Central memory CD8-positive, alpha-beta T cell (primary cell): ENCODE measurements around the gene KIF17.
"Not testable (repeated sequence)": the region's sequence is repeated elsewhere in the genome, so short reads cannot be mapped to it uniquely, and the experiment has no call there.

Experiments
- ATAC-seq: fragments of 150-1000 bp; cut with Tn5 transposase; replicated peaks from 2 replicates; pipeline ENCODE4 v1.10.0; 2022; ENCODE audit warnings: mild to moderate bottlenecking, moderate FRiP score, moderate number of reproducible peaks; ENCODE audit not compliant: poor library complexity, severe bottlenecking; ENCODE audit errors: extremely low read depth
- DNase-seq, 2 donors: peaks; one replicate each; pipeline ENCODE4 v3.0.0; 2021; ENCODE audit warnings: low spot score in 2 of 2
- H3K27ac Mint-ChIP-seq: one replicate; pipeline ENCODE4 v1.8.0; 2022; ENCODE audit warnings: low read depth, mild to moderate bottlenecking, moderate library complexity, mixed read lengths
- H3K27me3 Mint-ChIP-seq: one replicate; pipeline ENCODE4 v1.8.0; 2022; ENCODE audit warnings: mixed read lengths
- H3K36me3 Mint-ChIP-seq: one replicate; pipeline ENCODE4 v1.8.0; 2022; ENCODE audit warnings: mild to moderate bottlenecking, moderate library complexity, mixed read lengths; ENCODE audit not compliant: insufficient read depth
- H3K4me1 Mint-ChIP-seq: one replicate; pipeline ENCODE4 v1.8.0; 2022; ENCODE audit warnings: mixed read lengths
- H3K4me3 Mint-ChIP-seq: one replicate; pipeline ENCODE4 v1.8.0; 2022; ENCODE audit warnings: mild to moderate bottlenecking, moderate library complexity, mixed read lengths
- H3K9me3 Mint-ChIP-seq: one replicate; pipeline ENCODE4 v1.8.0; 2022; ENCODE audit warnings: mixed read lengths

Gene KIF17

DNA sequence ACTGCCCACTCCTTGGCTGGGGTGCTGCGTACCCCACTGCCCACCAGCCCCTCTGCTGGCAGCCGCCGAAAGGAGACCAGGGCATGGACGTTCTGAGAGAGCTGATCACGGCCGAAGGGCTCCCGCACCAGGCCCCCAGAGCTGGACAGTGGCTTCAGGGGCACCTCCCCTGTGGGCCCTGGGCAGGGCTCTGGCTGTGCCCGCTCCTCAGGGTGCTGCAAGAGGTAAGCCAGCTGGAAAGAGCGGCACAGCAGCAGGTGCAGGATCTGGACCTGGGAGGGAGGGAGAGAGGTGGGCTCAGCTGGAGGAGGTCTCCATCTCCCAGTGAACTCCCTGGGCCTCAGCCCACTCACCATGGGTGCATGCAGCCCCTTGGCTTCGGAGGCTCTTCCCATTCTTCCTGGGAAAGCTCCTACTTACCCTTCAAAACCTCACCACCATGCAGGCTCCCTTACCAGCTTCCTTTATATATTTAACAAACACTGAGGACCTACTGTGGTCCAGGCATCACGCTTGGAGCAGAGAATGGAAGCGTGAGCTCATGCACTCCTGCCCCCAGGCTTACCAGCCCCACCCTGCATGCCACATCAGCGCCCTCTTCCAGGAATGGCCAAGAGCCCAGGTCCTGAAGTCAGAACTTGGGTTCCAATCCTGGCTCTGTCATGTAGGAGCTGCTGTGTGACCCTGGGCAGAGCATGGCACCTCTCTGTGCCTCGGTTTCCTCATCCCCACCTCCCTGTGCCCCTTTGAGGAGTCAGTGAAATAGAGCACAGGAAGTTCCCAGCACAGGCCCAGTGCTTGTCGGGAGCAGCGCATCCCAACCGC is 6.8 kb upstream of the KIF17 start:
- Mint-ChIP-seq H3K4me3 (no peak overlapping the region), H3K36me3 (peaks cover 2% of the 10 kb centered on the region), H3K27ac (no peak overlapping the region), H3K4me1 (peaks cover 6% of the 10 kb centered on the region), H3K27me3 (peaks cover 20% of the 10 kb centered on the region), H3K9me3 (no peaks in the 10 kb centered on the region)
- DNase-seq (no peak), ATAC-seq (no peak)

DNA sequence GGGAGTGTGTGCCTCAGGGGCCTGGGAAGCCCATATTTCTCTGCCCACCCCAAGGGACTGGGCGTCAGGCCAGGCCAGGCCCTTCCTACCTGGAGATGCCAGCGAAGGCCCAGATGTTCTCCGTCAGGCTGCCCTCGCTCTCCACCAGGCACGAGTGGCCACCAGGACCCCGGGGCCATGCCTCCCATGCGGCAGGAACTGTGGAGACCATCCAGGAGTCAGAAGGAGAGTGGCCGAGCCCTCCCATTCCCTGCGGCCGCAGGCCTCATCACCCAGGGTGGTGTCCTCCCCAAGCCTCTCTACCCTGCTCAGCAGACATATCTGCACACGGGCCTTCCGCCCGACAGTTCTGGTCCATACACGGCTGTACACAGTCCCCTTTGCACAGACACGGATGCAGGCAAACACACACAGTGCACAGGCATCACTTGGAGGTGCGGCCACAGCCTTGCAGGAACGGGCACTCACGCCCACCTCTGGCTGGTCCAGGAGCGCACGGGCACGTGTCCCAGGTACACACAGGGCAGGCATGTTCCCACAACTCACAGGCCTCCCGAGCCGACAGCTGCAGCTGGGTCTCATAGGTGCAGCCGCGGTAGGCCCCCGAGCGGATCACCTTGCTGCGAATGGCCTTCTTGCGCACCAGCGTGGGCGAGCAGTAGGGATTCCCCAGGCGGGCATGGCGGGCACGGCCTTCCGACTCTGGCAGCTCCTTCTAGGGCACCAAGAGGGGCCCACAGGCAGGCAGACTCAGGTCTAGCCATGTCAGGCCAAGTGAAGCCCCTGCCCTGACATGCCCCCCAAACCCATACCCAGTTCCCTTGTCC is 5.9 kb upstream of the KIF17 start:
- no peak for DNase-seq
- Mint-ChIP-seq H3K4me1 (peaks cover 8% of the 10 kb centered on the region), H3K36me3 (peaks cover 4% of the 10 kb centered on the region), H3K4me3 (no peak overlapping the region), H3K27ac (no peak overlapping the region), H3K27me3 (peaks cover 12% of the 10 kb centered on the region), H3K9me3 (no peaks in the 10 kb centered on the region)
- no peak for ATAC-seq

DNA sequence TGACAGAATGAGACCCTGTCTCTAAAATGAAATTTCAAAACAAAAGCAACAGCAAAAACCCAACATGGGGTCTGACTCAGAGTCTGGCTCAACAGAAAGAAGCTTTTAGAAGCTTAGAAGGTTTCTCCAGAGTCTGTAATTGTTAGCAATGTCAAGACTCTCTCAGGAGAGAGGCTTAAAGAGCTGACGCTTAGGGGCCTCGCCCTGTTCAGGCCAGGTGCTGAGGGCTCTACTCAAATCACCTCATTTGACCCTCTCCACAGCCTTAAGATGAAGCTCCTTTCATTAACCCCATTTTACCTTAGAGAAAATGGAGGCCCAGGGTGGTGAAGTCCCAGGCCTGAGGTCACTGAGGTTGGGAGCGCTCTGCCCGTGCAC is 5.3 kb upstream of the KIF17 start:
- no peak overlapping the region for H3K4me3 Mint-ChIP-seq

DNA sequence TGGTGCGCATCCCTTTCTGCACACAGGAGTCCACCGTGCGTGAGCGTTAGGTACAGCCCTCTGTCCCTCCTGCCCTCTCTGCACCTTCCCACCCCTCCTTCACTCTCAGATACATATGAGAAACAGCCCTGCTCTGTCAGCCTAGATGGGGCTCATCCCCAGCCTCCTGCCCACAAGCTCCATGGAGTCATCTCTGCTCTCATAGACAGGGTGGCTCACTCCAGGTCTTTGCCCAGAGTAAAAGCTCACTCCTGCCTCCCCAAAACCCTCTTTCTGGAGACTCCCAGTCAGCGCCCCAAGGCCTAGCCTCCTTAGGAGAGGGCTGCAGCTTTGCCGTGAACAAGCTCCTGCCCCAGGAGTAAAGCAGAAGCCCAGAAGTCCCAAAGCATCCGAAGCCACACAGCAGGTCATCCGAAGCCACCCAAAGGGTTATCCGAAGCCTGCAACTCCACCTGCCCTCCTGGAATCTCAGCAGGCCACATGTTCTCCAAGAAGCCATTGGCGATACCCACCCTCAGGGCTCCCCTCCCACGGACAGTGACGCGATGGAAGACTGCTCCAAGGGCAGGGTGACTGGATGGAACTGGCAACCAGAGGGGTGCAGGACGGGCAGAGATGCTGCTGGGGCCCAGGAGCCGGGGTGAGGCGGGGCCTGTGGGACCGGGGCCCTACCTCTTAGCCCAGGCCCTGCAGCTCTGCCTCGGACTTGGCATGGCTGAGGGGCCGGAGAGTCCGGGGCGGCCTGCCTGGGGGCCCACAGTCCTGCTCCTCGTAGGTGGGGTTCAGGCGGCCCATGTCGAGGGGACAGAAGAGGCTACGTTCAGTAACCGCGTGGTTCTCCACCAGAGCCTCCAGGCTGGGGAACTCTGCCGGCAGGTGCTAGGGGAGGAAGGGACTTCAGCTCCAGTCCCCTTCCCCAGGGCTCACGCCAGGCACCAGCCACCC is 3.6 kb upstream of the KIF17 start:
- no peak for ATAC-seq
- Mint-ChIP-seq H3K9me3 (no peaks in the 10 kb centered on the region), H3K27me3 (peaks cover 4% of the 10 kb centered on the region), H3K36me3 (peaks cover 3% of the 10 kb centered on the region), H3K4me1 (peaks cover 7% of the 10 kb centered on the region), H3K4me3 (no peak overlapping the region), H3K27ac (no peak overlapping the region)
- no peak for DNase-seq

More for the DNA sequence above, 5.3 kb upstream of the KIF17 start:
- Mint-ChIP-seq H3K4me1 (peaks cover 9% of the 10 kb centered on the region), H3K9me3 (no peaks in the 10 kb centered on the region), H3K36me3 (peaks cover 5% of the 10 kb centered on the region), H3K27ac (no peak overlapping the region), H3K27me3 (peaks cover 6% of the 10 kb centered on the region)
- DNase-seq (no peak), ATAC-seq (no peak)

DNA sequence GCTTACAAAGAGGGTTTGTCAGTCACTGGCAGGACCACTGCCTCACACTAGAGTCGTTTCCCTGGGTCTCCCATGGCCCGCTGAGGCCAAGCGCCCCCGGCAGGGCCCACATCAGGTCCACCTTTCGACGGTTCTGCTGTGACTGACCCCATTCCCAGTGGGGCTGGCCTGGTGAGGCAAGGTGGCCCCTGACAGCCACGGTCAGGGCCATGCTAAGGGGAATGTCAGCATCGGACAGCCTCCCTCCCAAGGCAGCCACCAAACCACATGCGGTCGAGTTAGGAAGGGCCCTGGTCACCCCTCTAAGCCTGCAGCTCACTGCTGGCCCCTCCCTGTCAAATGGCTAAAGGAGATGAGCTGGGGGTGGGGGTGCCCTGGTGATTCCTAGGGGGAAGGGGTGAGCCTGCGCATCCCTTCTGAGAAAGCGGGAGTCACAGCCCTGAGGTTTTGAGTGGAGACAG is 2.9 kb upstream of the KIF17 start:
- H3K36me3 Mint-ChIP-seq = peaks cover 5% of the 10 kb centered on the region
- H3K27me3 Mint-ChIP-seq = peaks cover 12% of the 10 kb centered on the region
- H3K27ac Mint-ChIP-seq = no peak overlapping the region
- H3K4me1 Mint-ChIP-seq = peaks cover 11% of the 10 kb centered on the region
- no peaks in the 10 kb centered on the region for H3K9me3 Mint-ChIP-seq
- no peak overlapping the region for H3K4me3 Mint-ChIP-seq
- DNase-seq = no peak
- no peak for ATAC-seq

DNA sequence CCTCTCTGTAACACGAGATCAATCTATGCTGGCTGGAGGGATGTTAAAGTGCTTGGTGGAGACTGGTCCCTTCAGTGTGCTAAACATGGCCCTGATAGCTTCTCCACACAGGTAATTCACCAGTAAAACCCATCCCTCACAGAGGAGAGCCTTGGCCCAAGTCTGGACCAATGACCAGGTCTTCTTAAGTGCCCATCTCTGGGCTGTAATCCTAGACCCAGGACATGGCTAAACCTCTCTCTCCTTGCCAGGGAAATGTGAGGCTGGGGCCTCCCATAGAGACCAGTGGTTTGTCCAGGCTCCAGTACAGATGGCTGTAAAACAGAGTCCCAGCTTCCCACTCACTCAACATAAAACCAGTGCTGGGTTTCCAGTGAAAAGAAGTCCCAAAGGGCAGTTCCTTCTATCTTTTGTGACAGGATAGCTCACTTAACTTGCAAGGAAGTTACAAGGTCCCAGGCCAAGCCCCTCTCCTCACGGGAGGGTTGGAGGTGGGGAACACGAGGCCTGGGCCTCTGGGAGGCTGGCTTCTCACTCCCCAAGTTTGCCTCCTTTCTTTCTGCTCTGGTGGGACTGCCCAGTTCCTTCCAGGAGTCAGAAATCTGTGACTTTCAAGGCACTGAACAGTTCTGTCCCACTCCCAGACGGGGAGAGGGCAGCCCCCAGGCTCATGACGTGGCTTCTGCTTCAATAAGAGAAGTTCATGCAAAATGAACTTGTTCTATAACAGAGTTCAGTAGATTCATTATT is 2.2 kb upstream of the KIF17 start:
- DNase-seq = no peak
- Mint-ChIP-seq H3K36me3 (peaks cover 5% of the 10 kb centered on the region), H3K27ac (no peak overlapping the region), H3K4me1 (peaks cover 11% of the 10 kb centered on the region), H3K9me3 (no peaks in the 10 kb centered on the region), H3K4me3 (no peak overlapping the region), H3K27me3 (peaks cover 18% of the 10 kb centered on the region)
- ATAC-seq = no peak

DNA sequence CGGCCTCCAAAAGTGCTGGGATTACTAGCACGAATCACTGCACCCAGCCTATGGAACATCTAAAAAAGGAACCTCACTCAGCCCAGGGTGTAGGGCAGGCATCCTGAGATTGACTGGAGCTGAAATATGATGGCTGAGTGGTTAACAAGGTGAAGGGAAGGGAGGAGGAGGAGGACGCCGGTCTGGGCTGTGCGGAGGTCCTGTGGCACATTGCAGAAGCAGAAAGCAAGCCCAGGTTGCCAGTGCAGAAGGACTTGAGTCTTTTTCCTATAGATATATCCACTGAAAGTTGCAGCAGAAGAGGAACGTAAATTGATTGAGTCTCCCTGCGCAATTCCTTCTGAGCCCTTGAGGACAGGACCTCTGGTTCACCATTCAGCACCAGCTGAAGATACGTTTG is 1.5 kb upstream of the KIF17 start:
- ATAC-seq (no peak), DNase-seq (no peak)
- Mint-ChIP-seq H3K9me3 (no peaks in the 10 kb centered on the region), H3K27me3 (peaks cover 20% of the 10 kb centered on the region), H3K4me3 (peak overlapping the region; percentile 71), H3K36me3 (peaks cover 5% of the 10 kb centered on the region), H3K27ac (no peak overlapping the region), H3K4me1 (peaks cover 11% of the 10 kb centered on the region)

DNA sequence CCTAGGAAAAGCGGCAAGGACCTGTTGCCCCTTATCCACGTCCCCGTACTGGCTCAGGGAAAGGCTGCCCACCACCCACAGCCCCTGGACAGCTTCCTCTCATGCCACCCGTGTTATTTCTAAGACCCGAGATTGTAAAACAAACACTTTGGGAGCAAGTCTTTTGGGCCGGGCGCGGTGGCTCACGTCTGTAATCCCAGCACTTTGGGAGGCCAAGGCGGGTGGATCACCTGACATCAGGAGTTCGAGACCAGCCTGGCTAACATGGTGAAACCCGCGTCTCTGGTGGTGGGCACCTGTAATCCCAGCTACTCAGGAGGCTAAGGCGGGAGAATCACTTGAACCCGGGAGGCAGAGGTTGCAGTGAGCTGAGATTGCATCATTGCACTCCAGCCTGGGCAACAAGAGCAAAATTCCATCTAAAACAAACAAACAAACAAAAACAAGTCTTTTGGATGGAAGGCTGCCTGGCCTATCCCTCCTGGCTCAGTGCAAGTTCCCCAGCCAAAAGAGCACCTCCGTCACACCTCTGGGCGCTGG is 606 bp upstream of the KIF17 start:
- peak overlapping the region; percentile 71 for H3K4me3 Mint-ChIP-seq
- not testable (repeated sequence) for ATAC-seq, H3K36me3 Mint-ChIP-seq, DNase-seq, H3K9me3 Mint-ChIP-seq
- peaks cover 20% of the 10 kb centered on the region for H3K27me3 Mint-ChIP-seq
- H3K27ac Mint-ChIP-seq = peak overlapping the region; percentile 11
- peaks cover 11% of the 10 kb centered on the region for H3K4me1 Mint-ChIP-seq

DNA sequence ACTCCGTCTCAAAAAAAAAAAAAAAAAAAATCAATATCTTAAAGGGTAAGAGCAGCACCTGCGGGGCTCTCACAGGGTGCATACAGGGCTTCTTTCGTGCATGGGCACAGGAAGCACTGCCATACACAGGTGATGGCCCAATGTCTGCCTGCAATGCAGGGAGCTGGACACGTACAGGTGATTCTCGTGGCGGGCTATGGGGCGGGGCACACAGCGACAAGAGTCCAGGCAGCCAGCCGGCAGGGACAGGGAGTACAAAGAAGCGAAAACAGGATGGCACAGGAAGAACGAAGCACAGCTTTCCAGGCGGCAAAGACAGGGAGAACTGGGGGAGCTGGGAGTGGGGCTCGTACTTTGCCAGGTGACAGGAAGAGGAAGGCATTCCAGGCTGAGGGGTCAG is 1.6 kb downstream of the KIF17 start:
- Mint-ChIP-seq H3K27me3 (peaks cover 20% of the 10 kb centered on the region), H3K9me3 (no peaks in the 10 kb centered on the region), H3K36me3 (peaks cover 5% of the 10 kb centered on the region), H3K27ac (no peak overlapping the region), H3K4me3 (peak overlapping the region; percentile 76), H3K4me1 (peaks cover 11% of the 10 kb centered on the region)
- no peak for DNase-seq
- no peak for ATAC-seq

DNA sequence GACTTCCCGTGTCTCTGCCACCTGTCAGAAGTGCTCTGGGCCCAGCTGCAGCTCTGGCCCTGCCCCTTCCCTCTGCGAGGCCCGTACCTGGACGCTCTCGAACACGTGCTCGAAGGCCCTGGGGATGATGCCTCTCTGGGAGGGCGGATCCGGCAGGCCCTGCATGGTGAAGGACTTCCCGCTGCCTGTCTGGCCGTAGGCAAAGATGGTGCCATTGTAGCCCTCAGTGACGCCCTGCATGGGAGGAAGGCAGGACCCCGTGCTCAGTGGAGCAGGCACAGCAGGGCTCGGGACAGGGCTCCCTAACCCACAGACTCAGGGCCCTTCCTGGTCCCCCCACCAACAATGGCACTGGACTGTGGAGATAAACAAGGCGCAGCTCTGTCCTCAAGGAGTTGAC is 2.4 kb downstream of the KIF17 start:
- Mint-ChIP-seq H3K27me3 (peaks cover 20% of the 10 kb centered on the region), H3K36me3 (peaks cover 5% of the 10 kb centered on the region), H3K4me3 (no peak overlapping the region), H3K9me3 (no peaks in the 10 kb centered on the region), H3K27ac (no peak overlapping the region), H3K4me1 (peaks cover 11% of the 10 kb centered on the region)
- ATAC-seq (no peak), DNase-seq (no peak)

DNA sequence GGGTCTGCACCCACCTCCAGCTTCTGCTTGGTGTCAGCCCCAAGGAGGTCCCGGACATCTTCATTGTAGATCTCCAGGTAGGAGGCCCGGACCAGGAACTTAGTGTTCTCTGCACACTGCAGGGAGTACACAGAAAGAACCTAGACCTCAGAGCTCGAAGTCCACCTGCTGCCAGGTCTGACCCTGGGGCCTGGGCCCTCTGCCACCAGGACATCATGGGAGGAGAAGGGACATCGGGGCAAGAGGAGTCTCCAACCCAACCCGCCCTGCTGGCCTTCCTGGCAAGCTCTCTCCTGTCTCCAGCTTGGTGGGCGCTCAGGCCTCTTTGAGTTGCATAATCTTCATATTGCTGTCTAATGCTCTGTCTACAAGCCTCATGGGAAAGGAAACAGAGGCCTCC is 4.4 kb downstream of the KIF17 start:
- H3K4me3 Mint-ChIP-seq = no peak overlapping the region
- H3K27ac Mint-ChIP-seq = no peak overlapping the region
- peaks cover 2% of the 10 kb centered on the region for H3K36me3 Mint-ChIP-seq
- peaks cover 5% of the 10 kb centered on the region for H3K4me1 Mint-ChIP-seq
- DNase-seq (no peak), ATAC-seq (no peak)
- H3K27me3 Mint-ChIP-seq = peaks cover 20% of the 10 kb centered on the region
- no peaks in the 10 kb centered on the region for H3K9me3 Mint-ChIP-seq
